IPS-NIHi11 (cell line): ENCODE results near the gene UBXN7.
"Not testable (repeated sequence)": the region's sequence is repeated elsewhere in the genome, so short reads cannot be mapped to it uniquely, and the experiment has no call there.

Source experiments
- DNase-seq: peaks from one replicate; pipeline ENCODE4 v3.0.0; 2012; ENCODE audit warnings: mixed read lengths, low spot score

Gene UBXN7

GRCh38 chr3:196418601-196419000 lies 13.6 kb downstream of the UBXN7 start:
- no peak for DNase-seq

DNA sequence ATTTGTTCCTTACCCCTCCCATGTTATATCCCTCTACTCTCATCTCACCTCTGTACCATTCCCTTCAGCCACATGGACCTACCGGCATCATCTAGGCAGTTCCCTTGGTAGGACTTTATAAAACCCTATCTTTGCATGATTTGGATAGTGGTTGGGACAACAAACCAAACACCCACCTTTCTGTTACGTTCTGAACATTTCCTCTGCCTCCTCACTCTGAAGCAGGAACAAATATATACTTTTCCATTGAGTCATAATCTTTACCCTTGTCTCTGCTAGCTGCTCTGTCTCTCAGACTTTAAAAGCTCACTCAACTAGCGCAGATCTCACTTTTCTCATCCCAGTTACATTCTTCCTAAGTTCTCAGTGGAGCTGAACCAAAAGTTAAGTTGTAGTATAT lies 17.8 kb downstream of the UBXN7 start:
- DNase-seq, result no peak

GRCh38 chr3:196412704-196413103 lies 19.5 kb downstream of the UBXN7 start:
- DNase-seq, result no peak

DNA sequence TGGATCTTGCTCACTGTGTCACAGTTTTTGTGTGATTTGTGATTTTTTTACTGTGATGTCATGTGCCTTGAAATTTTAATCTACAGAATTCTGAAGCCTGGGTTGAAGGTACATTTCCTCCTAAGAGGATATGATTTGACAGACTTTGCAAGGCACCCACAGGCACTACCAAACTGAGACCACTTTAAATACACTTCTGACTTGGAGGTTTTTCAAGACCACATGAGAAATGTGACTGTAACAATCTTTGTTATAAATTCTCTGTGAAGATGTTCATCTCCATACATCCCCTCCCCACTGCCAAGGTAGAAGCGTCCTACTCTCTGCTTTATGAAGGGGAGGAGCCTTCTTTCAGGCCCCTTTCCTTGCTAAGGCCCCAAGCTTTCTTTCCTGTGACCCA lies 22.8 kb downstream of the UBXN7 start:
- no peak for DNase-seq

DNA sequence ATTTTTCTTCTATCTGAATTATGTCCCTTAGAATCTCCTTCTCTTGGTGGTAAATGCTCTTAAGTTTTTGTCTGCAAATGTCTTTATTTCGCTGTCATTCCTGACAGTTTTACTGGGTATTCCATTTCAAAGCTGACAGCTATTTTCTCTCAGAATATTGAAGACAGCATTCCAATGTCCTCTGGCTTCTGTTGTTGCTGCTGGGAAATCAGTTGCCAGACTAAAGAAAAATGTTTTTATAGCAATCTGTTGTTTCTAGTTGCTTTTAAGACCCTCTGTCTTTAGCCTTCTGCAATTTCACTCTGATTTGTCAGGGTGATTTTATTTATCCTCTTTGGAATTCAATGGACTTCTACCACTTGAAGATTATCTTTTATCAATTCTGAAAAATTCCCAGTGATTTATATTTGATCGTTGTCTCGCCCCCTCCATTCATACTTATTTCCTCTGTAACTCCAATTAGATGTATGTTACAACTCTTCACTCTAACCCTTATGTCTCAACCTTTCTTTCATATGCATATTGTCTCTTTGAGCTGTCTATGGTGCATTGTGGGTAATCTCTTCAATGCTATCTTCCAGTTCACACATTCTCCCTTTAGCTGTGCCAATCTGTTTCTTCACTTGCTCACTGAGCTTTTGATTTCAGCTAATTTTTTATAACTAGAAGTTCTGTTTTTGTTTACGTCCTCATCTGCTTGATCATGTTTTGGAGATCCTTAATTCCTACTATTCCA lies 23.5 kb downstream of the UBXN7 start:
- DNase-seq, result no peak

GRCh38 chr3:196406811-196407470 lies 25.3 kb downstream of the UBXN7 start:
- peak; percentile 37 for DNase-seq

GRCh38 chr3:196400331-196400730 lies 31.9 kb downstream of the UBXN7 start:
- no peak for DNase-seq

DNA sequence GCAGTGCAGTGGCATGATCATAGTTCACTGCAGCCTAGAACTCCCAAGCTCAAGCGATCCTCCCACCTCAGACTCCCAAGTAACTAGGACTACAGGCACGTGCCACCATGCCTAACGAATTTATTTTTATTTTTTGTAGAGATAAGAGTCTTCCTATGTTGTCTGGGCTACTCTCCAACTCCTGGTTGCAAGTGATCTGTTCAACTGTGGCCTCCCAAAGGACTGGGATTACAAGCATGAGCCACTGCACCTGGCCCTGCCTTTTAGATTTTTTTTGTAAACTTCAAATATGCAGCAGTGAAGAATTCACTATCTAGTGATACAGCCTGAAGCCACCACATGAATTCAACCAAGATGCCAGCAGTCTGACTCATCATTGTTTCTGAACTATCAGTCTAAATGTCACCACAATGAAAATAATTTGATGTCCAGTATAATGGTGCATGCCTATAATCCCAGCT lies 32.7 kb downstream of the UBXN7 start:
- no peak for DNase-seq

DNA sequence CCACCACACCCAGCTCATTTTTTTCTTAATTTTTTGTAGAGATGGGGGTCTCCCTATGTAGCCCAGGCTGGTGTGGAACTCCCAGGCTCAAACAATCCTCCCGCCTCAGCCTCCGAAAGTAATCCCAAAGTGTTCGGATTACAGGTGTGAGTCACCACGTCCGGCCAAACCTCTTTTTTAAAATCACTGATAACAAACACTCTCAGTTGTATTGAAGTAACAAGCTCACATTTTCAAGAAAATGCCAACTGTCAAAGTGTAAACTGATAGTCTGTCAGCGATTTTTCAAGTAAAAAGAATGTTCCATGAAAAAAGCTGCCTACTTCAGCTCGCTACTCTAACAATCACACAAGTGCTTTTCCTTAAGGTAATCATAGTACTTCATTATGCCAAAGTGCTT lies 33.4 kb downstream of the UBXN7 start:
- no peak for DNase-seq

- no peak for DNase-seq
Observed at GRCh38 chr3:196397941-196398340, 34.3 kb downstream of the UBXN7 start.

- DNase-seq, result no peak
Observed at GRCh38 chr3:196390116-196390515, 42.1 kb downstream of the UBXN7 start.

DNA sequence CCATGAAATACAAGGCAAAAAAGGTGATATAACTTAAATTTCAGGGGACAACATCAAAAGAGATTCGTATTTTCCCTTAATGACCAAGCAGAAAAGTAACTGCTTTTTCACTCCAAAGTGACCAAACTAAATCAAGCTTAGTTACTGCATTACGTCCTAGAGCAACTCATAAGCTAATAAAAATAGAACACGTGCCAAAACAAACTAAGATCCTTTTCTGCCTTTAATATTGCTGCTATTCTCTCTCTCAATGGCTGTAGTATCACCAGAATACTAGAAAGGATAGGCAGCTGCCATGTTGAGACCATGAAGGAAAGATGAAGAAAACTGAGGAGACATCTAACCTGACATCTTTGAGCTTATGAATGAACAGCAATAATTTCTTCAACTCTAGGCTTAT lies 43.3 kb downstream of the UBXN7 start:
- no peak for DNase-seq

- not testable (repeated sequence) for DNase-seq
Observed at GRCh38 chr3:196387941-196388340, 44.3 kb downstream of the UBXN7 start.

DNA sequence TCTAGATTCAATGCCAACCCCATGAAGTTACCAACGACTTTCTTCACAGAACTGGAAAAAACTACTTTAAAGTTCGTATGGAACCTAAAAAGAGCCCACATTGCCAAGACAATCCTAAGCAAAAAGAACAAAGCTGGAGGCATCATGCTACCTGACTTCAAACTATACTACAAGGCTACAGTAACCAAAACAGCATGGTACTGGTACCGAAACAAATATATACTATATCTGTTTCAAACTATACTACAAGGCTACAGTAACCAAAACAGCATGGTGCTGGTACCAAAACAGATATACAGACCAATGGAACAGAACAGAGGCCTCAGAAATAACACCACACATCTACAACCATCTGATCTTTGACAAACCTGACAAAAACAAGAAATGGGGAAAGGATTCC lies 45.4 kb downstream of the UBXN7 start:
- DNase-seq, result not testable (repeated sequence)

GRCh38 chr3:196386034-196386433 lies 46.2 kb downstream of the UBXN7 start:
- DNase-seq, result not testable (repeated sequence)

GRCh38 chr3:196385446-196385845 lies 46.8 kb downstream of the UBXN7 start:
- DNase-seq, result not testable (repeated sequence)

DNA sequence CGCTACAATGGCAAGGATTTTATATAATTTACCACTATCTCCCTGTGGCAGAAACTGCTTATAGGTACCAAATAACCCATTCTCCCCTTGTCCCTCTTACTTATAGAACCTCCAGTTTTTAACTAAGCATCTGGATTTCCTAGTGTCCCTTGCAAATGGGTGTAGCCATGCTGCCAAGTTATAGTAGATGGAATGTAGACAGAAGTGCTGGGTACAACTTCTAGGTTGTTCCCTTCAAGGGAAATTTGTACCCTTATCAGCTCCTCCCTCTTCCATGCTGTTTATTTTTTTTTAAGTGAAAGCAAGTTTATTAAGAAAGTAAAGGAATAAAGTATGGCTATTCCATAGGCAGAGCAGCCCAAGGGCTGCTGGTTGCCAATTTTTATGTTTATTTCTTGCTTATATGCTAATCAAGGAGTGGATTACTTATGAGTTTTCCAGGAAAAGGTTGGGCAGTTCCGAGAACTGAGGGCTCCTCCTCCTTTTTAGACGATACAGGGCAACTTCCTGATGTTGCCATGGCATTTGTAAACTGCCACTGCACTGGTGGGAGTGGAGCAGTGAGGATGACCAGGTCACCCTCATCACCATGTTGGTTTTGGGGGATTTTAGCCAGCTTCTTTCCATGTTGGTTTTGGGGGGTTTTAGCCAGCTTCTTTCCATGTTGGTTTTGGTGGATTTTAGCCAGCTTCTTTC lies 53.9 kb downstream of the UBXN7 start:
- DNase-seq, result no peak

GRCh38 chr3:196377321-196377720 lies 54.9 kb downstream of the UBXN7 start:
- DNase-seq, result no peak

GRCh38 chr3:196365736-196366135 lies 66.5 kb downstream of the UBXN7 start:
- no peak for DNase-seq

DNA sequence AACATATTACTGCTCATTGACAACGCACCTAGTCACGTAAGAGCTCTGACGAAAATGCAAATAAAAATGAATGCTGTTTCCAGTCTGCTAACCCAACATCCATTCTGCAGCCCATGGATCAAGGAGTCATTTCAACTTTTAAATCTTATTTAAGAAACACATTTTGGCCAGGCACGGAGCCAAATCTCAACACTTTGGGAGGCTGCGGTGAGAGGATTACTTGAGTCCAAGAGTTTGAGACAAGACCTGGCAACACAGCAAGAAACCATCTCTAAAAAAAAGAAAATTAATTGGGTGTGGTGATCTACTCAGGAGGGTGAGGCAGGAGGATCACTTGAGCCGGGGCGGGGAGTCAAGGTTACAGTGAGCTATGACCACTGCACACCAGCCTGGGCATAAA lies 71.6 kb downstream of the UBXN7 start:
- DNase-seq, result no peak

DNA sequence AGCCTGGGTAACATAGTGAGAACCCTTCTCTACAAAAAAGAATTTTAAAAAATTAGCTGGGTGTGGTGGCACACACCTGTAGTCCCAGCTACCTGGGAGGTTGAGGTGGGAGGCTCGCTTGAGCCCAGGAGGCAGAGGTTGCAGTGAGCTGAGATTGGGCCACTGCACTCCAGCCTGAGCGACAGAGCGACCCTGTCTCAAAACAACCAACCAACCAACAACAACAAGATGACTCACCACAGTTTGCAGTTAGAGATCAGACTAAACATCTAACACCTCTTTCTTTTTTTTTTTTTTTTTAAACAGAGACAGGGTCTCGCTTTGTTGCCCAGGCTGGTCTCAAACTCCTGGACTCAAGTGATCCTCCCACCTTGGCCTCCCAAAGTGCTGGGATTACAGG lies 73.7 kb downstream of the UBXN7 start:
- not testable (repeated sequence) for DNase-seq

GRCh38 chr3:196357905-196358304 lies 74.3 kb downstream of the UBXN7 start:
- no peak for DNase-seq

DNA sequence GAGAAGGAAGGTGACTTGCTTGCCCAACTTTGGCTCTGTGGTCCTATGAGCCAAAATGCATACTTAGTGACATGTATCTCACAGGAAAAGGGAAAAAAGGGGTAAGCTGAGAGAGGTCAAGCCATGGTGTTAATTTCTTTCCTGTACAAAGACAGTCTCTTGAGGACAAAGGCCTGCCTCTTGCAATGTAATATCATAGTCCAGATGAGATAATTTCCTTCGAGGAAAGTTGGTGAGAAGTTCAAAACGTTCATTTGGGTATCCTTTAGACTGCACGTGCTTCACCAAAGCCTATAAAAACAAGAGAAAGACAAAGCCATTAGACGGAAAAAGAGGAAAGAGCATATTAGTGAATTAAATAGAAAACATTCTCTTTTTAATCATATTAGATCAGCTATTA lies 75.7 kb downstream of the UBXN7 start:
- DNase-seq, result no peak
